Fibroblast of skin of abdomen (primary cell): ENCODE results near the gene RPP30.

ENCODE experiments used
- DNase-seq: peaks from one replicate; pipeline ENCODE4 v3.0.0-alpha.2; 2013

RPP30 gene

DNA sequence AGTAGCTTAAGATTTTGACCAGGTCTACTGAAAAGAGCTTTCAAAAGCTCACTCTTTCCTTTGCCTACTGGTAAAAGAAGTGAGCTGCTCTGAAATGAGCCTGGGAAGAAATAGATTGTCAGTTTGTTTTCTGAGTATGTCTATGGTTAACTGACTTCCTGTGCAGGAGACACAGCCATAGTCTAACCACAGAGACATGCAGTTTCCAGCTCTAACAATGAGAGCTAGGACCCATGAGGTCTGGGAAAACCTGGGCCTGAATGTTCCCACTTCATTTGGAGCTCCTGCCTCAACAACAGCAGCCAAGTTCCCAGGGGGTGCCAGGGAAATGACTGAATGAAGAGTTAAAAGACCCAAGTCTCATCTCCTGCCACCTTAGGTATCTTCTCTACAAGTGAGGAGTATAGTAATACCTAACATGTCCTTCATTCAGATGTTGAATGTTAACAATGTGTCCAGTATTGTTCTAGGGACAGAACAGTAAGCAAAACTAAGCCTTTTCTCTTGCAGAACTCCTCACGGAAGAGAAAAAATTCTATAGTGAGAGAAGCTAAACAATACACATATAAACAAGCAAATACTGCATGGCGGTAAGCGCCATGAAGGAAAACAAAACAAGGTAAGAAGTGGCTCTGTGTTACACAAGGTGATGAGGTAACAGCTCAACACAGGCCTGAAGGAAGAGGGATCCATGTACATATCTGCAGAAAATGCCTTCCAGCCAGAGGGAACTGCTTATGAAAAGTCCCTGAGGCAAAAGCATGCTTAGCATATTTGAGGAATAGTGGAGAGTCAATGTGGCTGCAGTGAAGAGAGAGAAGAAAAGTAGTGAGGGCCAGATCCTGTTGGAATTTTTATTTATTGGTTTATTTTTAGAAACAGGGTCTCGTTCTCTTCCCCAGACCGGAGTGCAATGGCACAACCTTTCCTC, 75.5 kb downstream of the RPP30 start:
- peak; percentile 65 for DNase-seq
